NCI-H510A treated with DMSO at 0.1 percent for 48 hours (cell line): ENCODE results near the gene MLNR.
A peak's percentile ranks its signal among the peaks of the same experiment; 100 is the strongest.

Source experiments
- DNase-seq: peaks from one replicate; lab custom pipeline; 2025; lab: John Stamatoyannopoulos, UW

Gene MLNR

GRCh38 chr13:49220036-49220855 lies at the start of gene MLNR:
MLNR (plus strand) TSS chr13:49220338; CDS start chr13:49220338, 0 bp downstream.
- DNase-seq: peak; percentile 15

- no peak for DNase-seq
These were observed 48.8 kb upstream of the MLNR start for GRCh38 chr13:49171359-49171758.

GRCh38 chr13:49183672-49184325 lies 36.3 kb upstream of the MLNR start:
- DNase-seq: no peak

GRCh38 chr13:49184621-49185020 lies 35.5 kb upstream of the MLNR start:
- no peak for DNase-seq

GRCh38 chr13:49185264-49185663 lies 34.9 kb upstream of the MLNR start:
- DNase-seq: no peak

- no peak for DNase-seq
These were observed 29.2 kb upstream of the MLNR start for GRCh38 chr13:49190901-49191300.

- no peak for DNase-seq
These were observed 13.5 kb upstream of the MLNR start for GRCh38 chr13:49206641-49207040.

GRCh38 chr13:49208619-49209018 lies 11.5 kb upstream of the MLNR start:
- no peak for DNase-seq

- no peak for DNase-seq
These were observed 10.0 kb upstream of the MLNR start for GRCh38 chr13:49210114-49210513.

- no peak for DNase-seq
These were observed 9.5 kb upstream of the MLNR start for GRCh38 chr13:49210669-49211068.

GRCh38 chr13:49213539-49213938 lies 6.6 kb upstream of the MLNR start:
- DNase-seq: no peak

GRCh38 chr13:49213997-49214916 lies 5.9 kb upstream of the MLNR start:
- no peak for DNase-seq

- no peak for DNase-seq
These were observed 5.2 kb upstream of the MLNR start for GRCh38 chr13:49214917-49215376.

GRCh38 chr13:49216334-49216733 lies 3.8 kb upstream of the MLNR start:
- no peak for DNase-seq

GRCh38 chr13:49217962-49218492 lies 2.1 kb upstream of the MLNR start:
- DNase-seq: no peak

- no peak for DNase-seq
These were observed 1.6 kb upstream of the MLNR start for GRCh38 chr13:49218493-49219051.

GRCh38 chr13:49219647-49220035 lies 497 bp upstream of the MLNR start:
- DNase-seq: no peak

- no peak for DNase-seq
These were observed 885 bp downstream of the MLNR start for GRCh38 chr13:49220856-49221589.

- DNase-seq: no peak
These were observed 1.4 kb downstream of the MLNR start for GRCh38 chr13:49221590-49221965.

GRCh38 chr13:49225223-49226042 lies 5.3 kb downstream of the MLNR start:
- no peak for DNase-seq
